Keratinocyte (primary cell): ENCODE data around the gene RPL36A. TPM values are rescaled to one million over a fixed set of nuclear protein-coding genes. Genes with fewer than 3 reads are reported as not detected.

Experiments used
- DNase-seq: peaks from one replicate; pipeline ENCODE4 v3.0.0-alpha.2; 2011; ENCODE audit warnings: low read depth, missing footprints, low spot score
- FAIRE-seq: peaks from 2 replicates; lab custom pipeline; 2011; peaks lifted over from hg19 to GRCh38; lab: Jason Lieb, UNC
- H2AFZ ChIP-seq: 2 replicates; pipeline ENCODE4 v1.6.0; 2012; ENCODE audit warnings: low read length, control low read depth, inconsistent platforms; ENCODE audit not compliant: control insufficient read depth
- H3K27ac ChIP-seq: 2 replicates; pipeline ENCODE4 v1.5.1; 2011; ENCODE audit warnings: low read length; ENCODE audit not compliant: control insufficient read depth, insufficient read depth
- H3K27me3 ChIP-seq: 3 replicates; pipeline ENCODE4 v1.6.0; 2011; ENCODE audit warnings: low read length; ENCODE audit not compliant: control insufficient read depth, insufficient read depth; ENCODE audit errors: extremely low read depth
- H3K36me3 ChIP-seq, 2 experiments: 2 replicates in 1 of 2; 3 replicates in 1 of 2; pipeline ENCODE4 v1.5.1; 2011; ENCODE audit warnings: low read length in 2 of 2, mild to moderate bottlenecking in 1 of 2; ENCODE audit not compliant: control insufficient read depth in 2 of 2, insufficient read depth in 2 of 2; ENCODE audit errors: extremely low read depth in 1 of 2
- H3K4me1 ChIP-seq: 3 replicates; pipeline ENCODE4 v1.5.1; 2011; ENCODE audit warnings: low read length; ENCODE audit not compliant: control insufficient read depth, insufficient read depth; ENCODE audit errors: extremely low read depth
- H3K4me2 ChIP-seq: 3 replicates; pipeline ENCODE4 v1.6.0; 2011; ENCODE audit warnings: low read depth, low read length; ENCODE audit not compliant: control insufficient read depth, insufficient read depth; ENCODE audit errors: extremely low read depth
- H3K4me3 ChIP-seq, 3 experiments: fragments of 200-600 bp in 1 of 3; sonication (generic) in 1 of 3; 2 replicates in 2 of 3; 3 replicates in 1 of 3; pipeline ENCODE4 v1.5.1; 2011 to 2016; ENCODE audit warnings: low read length in 3 of 3, mild to moderate bottlenecking in 3 of 3, control low read depth in 2 of 3, inconsistent platforms in 1 of 3, low read depth in 1 of 3, mixed read lengths in 1 of 3, mixed run types in 1 of 3, moderate library complexity in 1 of 3; ENCODE audit not compliant: control insufficient read depth in 2 of 3, insufficient read depth in 2 of 3; ENCODE audit errors: extremely low read depth in 1 of 3
- H3K79me2 ChIP-seq: 2 replicates; pipeline ENCODE4 v1.6.0; 2012; ENCODE audit warnings: low read length; ENCODE audit not compliant: control insufficient read depth, insufficient read depth
- H3K9ac ChIP-seq: 3 replicates; pipeline ENCODE4 v1.6.0; 2011; ENCODE audit warnings: low read length; ENCODE audit not compliant: control insufficient read depth, insufficient read depth; ENCODE audit errors: extremely low read depth
- H3K9me1 ChIP-seq: 3 replicates; pipeline ENCODE4 v1.6.0; 2011; ENCODE audit warnings: low read length; ENCODE audit not compliant: control insufficient read depth, insufficient read depth; ENCODE audit errors: extremely low read depth
- H3K9me3 ChIP-seq: 2 replicates; pipeline ENCODE4 v1.5.1; 2012; ENCODE audit warnings: low read depth, low read length; ENCODE audit not compliant: control insufficient read depth
- H4K20me1 ChIP-seq: 3 replicates; pipeline ENCODE4 v1.6.0; 2011; ENCODE audit warnings: low read length; ENCODE audit not compliant: control insufficient read depth, insufficient read depth; ENCODE audit errors: extremely low read depth
- EZH2 ChIP-seq: IDR thresholded peaks from one replicate; pipeline ENCODE4 v1.6.1; 2012; ENCODE audit warnings: inconsistent platforms, mild to moderate bottlenecking, low read length, moderate library complexity
- dilution Hi-C: fragments of 300-500 bp; cut with MboI; formaldehyde crosslinking; loops from one replicate; pipeline ENCODE4 v1.7.0; 2020; ENCODE audit warnings: low sequenced_read_pairs; ENCODE audit not compliant: extremely low pct_ligation_motif_present
- polyA plus RNA-seq, 5 experiments: library from polyadenylated mRNA; depleted of rRNA in 3 of 5; stranded (reverse) in 3 of 5; stranded (forward) in 1 of 5; unstranded in 1 of 5; fragments of >200 nt; gene quantifications; 1 replicate in 1 of 5; 2 replicates in 3 of 5; 3 replicates in 1 of 5; pipeline versions ENCODE4 v1.2.1 to v1.2.3, GENCODE V29; 2011 to 2012; ENCODE audit warnings: missing spikeins in 2 of 5, low read depth in 1 of 5, low replicate concordance in 1 of 5
- TF ChIP-seq, protein P1 (sequence below), 3 experiments: IDR thresholded peaks in 1 of 3; conservative IDR thresholded peaks in 1 of 3; optimal IDR thresholded peaks in 1 of 3; 2 replicates in 2 of 3; 3 replicates in 1 of 3; pipeline versions ENCODE3 to v1.5.1; 2011; ENCODE audit warnings: low read length in 3 of 3, mild to moderate bottlenecking in 3 of 3, moderate library complexity in 2 of 3, control low read depth in 1 of 3, inconsistent platforms in 1 of 3; ENCODE audit not compliant: insufficient read depth in 2 of 3; ENCODE audit errors: extremely low read depth in 1 of 3

Gene RPL36A
- polyA plus RNA-seq, 1 donor (not counting 4 experiments of a cell fraction or from before 2014, with no cell fraction given), result 2,714 TPM

DNA sequence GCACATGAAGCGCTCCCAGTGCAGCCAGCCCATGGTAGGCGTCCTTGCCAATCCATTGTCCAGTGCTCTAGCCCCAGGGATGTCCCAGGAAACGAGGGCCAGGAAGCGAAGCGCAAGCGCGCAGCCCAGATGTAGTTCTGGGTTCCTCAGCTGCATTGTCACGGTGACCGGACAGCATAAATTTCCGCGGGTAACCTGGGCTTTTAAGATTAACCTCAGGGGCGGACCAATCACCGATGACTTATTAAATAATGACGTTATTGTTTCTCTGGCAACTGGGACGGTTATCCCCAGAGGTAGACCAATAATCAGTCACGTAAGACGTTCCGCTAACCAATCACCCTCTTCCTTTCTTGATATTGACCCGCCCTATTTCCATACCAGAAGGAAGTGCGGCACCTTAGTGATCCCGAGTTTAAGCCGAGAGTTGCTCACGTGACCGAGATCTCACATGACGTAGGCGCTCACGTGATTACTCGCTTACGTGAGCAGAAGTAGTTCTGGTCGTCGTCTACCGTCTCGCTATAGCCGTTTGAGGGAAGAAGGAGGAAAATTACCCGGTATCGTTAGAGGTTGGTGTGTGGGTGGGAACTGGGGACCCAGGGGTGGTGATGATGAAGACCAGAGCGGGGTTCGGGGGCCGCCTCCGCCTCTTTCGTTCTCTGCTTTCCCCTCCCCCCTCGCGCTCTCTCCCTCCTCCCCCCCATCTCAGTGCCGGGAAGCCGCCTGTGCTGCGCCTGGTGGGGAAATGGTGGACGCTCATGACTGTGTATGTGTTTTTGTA is 17.1 kb downstream of the RPL36A start, which contains the start of the genes GLA and HNRNPH2:
GLA (minus strand) TSS at position 178 of the 784 bp plus-strand sequence; CDS start at position 156, 22 bp downstream.
HNRNPH2 (plus strand) TSS at position 475 of the 784 bp plus-strand sequence. CDS start 3,767 bp downstream, outside the sequence.
- FAIRE-seq, result peak; percentile 94
- no peaks in the 10 kb centered on the region for H3K36me3 ChIP-seq
- TF ChIP-seq, protein P1, sequence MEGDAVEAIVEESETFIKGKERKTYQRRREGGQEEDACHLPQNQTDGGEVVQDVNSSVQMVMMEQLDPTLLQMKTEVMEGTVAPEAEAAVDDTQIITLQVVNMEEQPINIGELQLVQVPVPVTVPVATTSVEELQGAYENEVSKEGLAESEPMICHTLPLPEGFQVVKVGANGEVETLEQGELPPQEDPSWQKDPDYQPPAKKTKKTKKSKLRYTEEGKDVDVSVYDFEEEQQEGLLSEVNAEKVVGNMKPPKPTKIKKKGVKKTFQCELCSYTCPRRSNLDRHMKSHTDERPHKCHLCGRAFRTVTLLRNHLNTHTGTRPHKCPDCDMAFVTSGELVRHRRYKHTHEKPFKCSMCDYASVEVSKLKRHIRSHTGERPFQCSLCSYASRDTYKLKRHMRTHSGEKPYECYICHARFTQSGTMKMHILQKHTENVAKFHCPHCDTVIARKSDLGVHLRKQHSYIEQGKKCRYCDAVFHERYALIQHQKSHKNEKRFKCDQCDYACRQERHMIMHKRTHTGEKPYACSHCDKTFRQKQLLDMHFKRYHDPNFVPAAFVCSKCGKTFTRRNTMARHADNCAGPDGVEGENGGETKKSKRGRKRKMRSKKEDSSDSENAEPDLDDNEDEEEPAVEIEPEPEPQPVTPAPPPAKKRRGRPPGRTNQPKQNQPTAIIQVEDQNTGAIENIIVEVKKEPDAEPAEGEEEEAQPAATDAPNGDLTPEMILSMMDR (optimal IDR thresholded peaks at IDR 0.05 in 1 of 3, IDR thresholded peaks at IDR 0.05 in 1 of 3, conservative IDR thresholded peaks at IDR 0.05 in 1 of 3; ENCODE audit: extremely low read depth in 1 of 3, insufficient read depth in 2 of 3, low read length in 3 of 3), result no peak
- TF ChIP-seq EZH2, result no peak
- H3K27ac ChIP-seq, result peak within 1 kb of the TSS; percentile 96
- peak within 1 kb of the TSS; percentile 60 to 75 (median 71) for H3K4me3 ChIP-seq
- peak within 1 kb of the TSS; percentile 89 for H3K9ac ChIP-seq
- no peaks in the 10 kb centered on the region for H3K27me3 ChIP-seq
- H3K4me1 ChIP-seq, result peaks cover 6% of the 10 kb centered on the region
- H3K9me3 ChIP-seq, result no peaks in the 10 kb centered on the region
- H3K79me2 ChIP-seq, result peaks cover 63% of the 10 kb centered on the region
- H3K9me1 ChIP-seq, result no peaks in the 10 kb centered on the region
- dilution Hi-C loops, result no loop called here
- peak; percentile 90 for DNase-seq
- peak within 1 kb of the TSS; percentile 67 for H2AFZ ChIP-seq
- peak within 1 kb of the TSS; percentile 79 for H3K4me2 ChIP-seq
- H4K20me1 ChIP-seq, result no peaks in the 10 kb centered on the region

DNA sequence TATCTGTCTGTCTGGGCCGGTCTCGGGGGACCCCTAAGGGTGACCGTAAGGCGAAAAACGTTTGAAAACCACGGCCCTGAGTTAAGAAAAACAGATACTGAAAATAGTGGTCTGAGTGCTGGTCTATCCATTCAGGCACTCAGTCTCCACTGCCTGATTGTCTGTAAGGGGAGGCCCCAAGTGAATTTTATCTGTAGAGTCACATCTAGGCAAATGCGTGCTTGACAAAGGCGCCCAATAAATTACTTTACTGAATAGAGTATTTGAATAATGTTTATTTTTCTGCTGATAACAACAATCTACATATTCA is 17.7 kb downstream of the RPL36A start:
- no peak for FAIRE-seq
- H2AFZ ChIP-seq, result no peak overlapping the region
- dilution Hi-C loops, result no loop called here

More for the DNA sequence above, 17.7 kb downstream of the RPL36A start:
- no peak for DNase-seq
- peaks cover 63% of the 10 kb centered on the region for H3K79me2 ChIP-seq
- H3K4me3 ChIP-seq, result peak overlapping the region; percentile 60 to 75 (median 71)
- H3K27me3 ChIP-seq, result no peaks in the 10 kb centered on the region
- no peaks in the 10 kb centered on the region for H3K36me3 ChIP-seq
- H3K27ac ChIP-seq, result peak overlapping the region; percentile 96
- TF ChIP-seq, protein P1 (optimal IDR thresholded peaks at IDR 0.05 in 1 of 3, IDR thresholded peaks at IDR 0.05 in 1 of 3, conservative IDR thresholded peaks at IDR 0.05 in 1 of 3; ENCODE audit: extremely low read depth in 1 of 3, insufficient read depth in 2 of 3, low read length in 3 of 3), result no peak
- no peak for TF ChIP-seq EZH2
- H3K9me1 ChIP-seq, result no peaks in the 10 kb centered on the region
- no peaks in the 10 kb centered on the region for H3K9me3 ChIP-seq
- H4K20me1 ChIP-seq, result no peaks in the 10 kb centered on the region
- H3K9ac ChIP-seq, result peak overlapping the region; percentile 89
- peaks cover 6% of the 10 kb centered on the region for H3K4me1 ChIP-seq
- peak overlapping the region; percentile 79 for H3K4me2 ChIP-seq
